GM12891 (cell line): Measurements from ENCODE around the gene MRPL55.

ENCODE experiments used
- POLR2A ChIP-seq: IDR thresholded peaks from 2 replicates; pipeline ENCODE4 v1.6.1; 2011; ENCODE audit warnings: low read depth, low read length, control low read depth
- POLR2AphosphoS5 ChIP-seq: IDR thresholded peaks from 2 replicates; pipeline ENCODE4 v1.6.1; 2011; ENCODE audit warnings: low read depth, low read length, control low read depth
- POU2F2 ChIP-seq: IDR thresholded peaks from 2 replicates; pipeline ENCODE4 v1.6.1; 2011; ENCODE audit warnings: low read depth, mild to moderate bottlenecking, control low read depth, low read length, moderate library complexity
- TAF1 ChIP-seq: IDR thresholded peaks from 2 replicates; pipeline ENCODE4 v1.6.1; 2011; ENCODE audit warnings: low read depth, low read length, control low read depth

DNA sequence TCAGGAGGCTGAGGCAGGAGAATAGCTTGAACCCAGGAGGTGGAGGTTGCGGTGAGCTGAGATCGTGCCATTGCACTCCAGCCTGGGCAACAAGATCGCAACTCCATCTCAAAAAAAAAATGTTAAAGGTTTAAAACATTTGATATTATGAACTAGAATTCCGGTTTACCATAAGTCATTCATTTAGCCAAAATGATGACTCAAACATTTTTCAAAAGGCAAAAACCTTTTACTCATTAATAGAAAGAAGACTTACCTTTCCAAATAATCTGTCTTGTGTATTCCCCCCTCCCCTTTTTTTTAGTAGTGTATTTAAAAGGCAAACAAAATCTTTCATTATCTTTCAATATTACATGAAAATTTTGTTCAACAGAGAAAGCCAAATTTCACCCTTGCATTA is 8.2 kb upstream of the MRPL55 start:
- no peak for TF ChIP-seq POLR2AphosphoS5
- no peak for TF ChIP-seq TAF1
- TF ChIP-seq POU2F2: no peak
- no peak for TF ChIP-seq POLR2A
